DMS 273 (cell line): ENCODE results near the gene IQSEC3.
"Not testable (repeated sequence)": the region's sequence is repeated elsewhere in the genome, so short reads cannot be mapped to it uniquely, and the experiment has no call there.

ENCODE experiments used
- DNase-seq: peaks from one replicate; lab custom pipeline; 2025; ENCODE audit not compliant: unreplicated experiment; lab: John Stamatoyannopoulos, UW

The IQSEC3 gene

GRCh38 chr12:212715-213526 is 146.4 kb downstream of the IQSEC3 start:
- peak; percentile 62 for DNase-seq

- no peak for DNase-seq
Measured at GRCh38 chr12:213527-213932, 147.0 kb downstream of the IQSEC3 start.

- DNase-seq, result no peak
Measured at GRCh38 chr12:214003-214741, 147.6 kb downstream of the IQSEC3 start, which contains the start of gene SLC6A12. SLC6A12 (minus strand) TSS chr12:214157; CDS start chr12:209986, 4,171 bp downstream.

- DNase-seq, result no peak
Measured at GRCh38 chr12:215116-215515, 148.5 kb downstream of the IQSEC3 start.

GRCh38 chr12:217029-217428 is 150.5 kb downstream of the IQSEC3 start:
- not testable (repeated sequence) for DNase-seq

- no peak for DNase-seq
Measured at GRCh38 chr12:218221-218620, 151.7 kb downstream of the IQSEC3 start.

GRCh38 chr12:218728-219590 is 152.4 kb downstream of the IQSEC3 start:
- no peak for DNase-seq

- DNase-seq, result peak; percentile 86
Measured at GRCh38 chr12:219891-220352, 153.4 kb downstream of the IQSEC3 start.

GRCh38 chr12:220491-220890 is 153.9 kb downstream of the IQSEC3 start:
- DNase-seq, result peak; percentile 43

GRCh38 chr12:220946-221550 is 154.5 kb downstream of the IQSEC3 start:
- peak; percentile 43 for DNase-seq

- DNase-seq, result no peak
Measured at GRCh38 chr12:221736-222135, 155.2 kb downstream of the IQSEC3 start.

- DNase-seq, result no peak
Measured at GRCh38 chr12:223841-224240, 157.3 kb downstream of the IQSEC3 start.

- DNase-seq, result no peak
Measured at GRCh38 chr12:224330-224729, 157.8 kb downstream of the IQSEC3 start.

GRCh38 chr12:225012-225411 is 158.4 kb downstream of the IQSEC3 start:
- DNase-seq, result no peak

- no peak for DNase-seq
Measured at GRCh38 chr12:226401-226800, 159.8 kb downstream of the IQSEC3 start.

- no peak for DNase-seq
Measured at GRCh38 chr12:227286-227915, 160.8 kb downstream of the IQSEC3 start.
